Body of pancreas (tissue), 4 donors: Measurements from ENCODE around the gene ERCC6. TPM values are rescaled to one million over a fixed set of nuclear protein-coding genes. Genes with fewer than 3 reads are reported as not detected.

Experiments
- ATAC-seq: fragments of 150-250 bp; one replicate; pipeline ENCODE4 v1.9.1; 2016
- DNase-seq, 4 donors: peaks; one replicate each; pipeline ENCODE4 v3.0.0-alpha.2; 2019
- H3K27ac ChIP-seq, 4 donors: fragments of 200-600 bp; sonication (generic); 1 replicate in 3 of 4; 2 replicates in 1 of 4; pipeline versions ENCODE4 v1.5.1 to v1.6.1; 2016 to 2019; ENCODE audit warnings: mild to moderate bottlenecking in 1 of 4, mixed read lengths in 1 of 4, moderate library complexity in 1 of 4
- H3K27me3 ChIP-seq, 2 donors: fragments of 200-600 bp; sonication (generic); one replicate each; pipeline ENCODE4 v1.6.0; 2016; ENCODE audit warnings: mild to moderate bottlenecking in 1 of 2
- H3K36me3 ChIP-seq, 2 donors: fragments of 200-600 bp; sonication (generic); replicated peaks in 1 of 2; 2 replicates each; pipeline ENCODE4 v1.5.1; 2016; ENCODE audit warnings: low read depth in 2 of 2; ENCODE audit not compliant: insufficient read depth in 1 of 2
- H3K4me1 ChIP-seq: fragments of 200-600 bp; sonication (generic); one replicate; pipeline ENCODE4 v1.6.0; 2016
- H3K4me3 ChIP-seq, 2 donors: fragments of 200-600 bp; sonication (generic); 1 replicate in 1 of 2; 2 replicates in 1 of 2; pipeline ENCODE4 v1.5.1; 2016 to 2019
- H3K9me3 ChIP-seq, 3 donors: fragments of 200-600 bp; sonication (generic); 1 replicate in 2 of 3; 2 replicates in 1 of 3; pipeline ENCODE4 v1.5.1; 2016
- CTCF ChIP-seq, 7 experiments: fragments of 450-650 bp in 4 of 7; fragments of 200-600 bp in 3 of 7; sonication (generic) in 3 of 7; IDR thresholded peaks; one replicate each; pipeline ENCODE4 v1.5.1; 2016 to 2019; ENCODE audit warnings: antibody characterized with exemption in 7 of 7
- POLR2A ChIP-seq, 3 donors: fragments of 450-650 bp; IDR thresholded peaks; one replicate each; pipeline ENCODE4 v1.6.1; 2016; ENCODE audit warnings: antibody characterized with exemption in 3 of 3, mild to moderate bottlenecking in 2 of 3
- WGBS, 2 donors: methylation state at CpG; one replicate each; pipeline ENCODE4 v1.1.5; 2017; 5-methylcytosine and 5-hydroxymethylcytosine counted together
- intact Hi-C: fragments of 100-400 bp; cut with DNase I; formaldehyde crosslinking; loops from one replicate; pipeline ENCODE4 v1.15.1; 2023
- total RNA-seq, 2 donors: library from RNA; depleted of rRNA; stranded (reverse); fragments of >200 nt; gene quantifications; one replicate each; pipeline ENCODE4 v1.1.0, GENCODE V29; 2016

ERCC6 gene
- total RNA-seq, 2 donors from 2014 or later, result 15.6 to 16.8 TPM

GRCh38 chr10:49534670-49535381 is 4.1 kb downstream of the ERCC6 start:
- H3K36me3 ChIP-seq, result peaks cover 0 to 2% of the 10 kb centered on the region in 2 donors
- intact Hi-C loops, result no loop called here

DNA sequence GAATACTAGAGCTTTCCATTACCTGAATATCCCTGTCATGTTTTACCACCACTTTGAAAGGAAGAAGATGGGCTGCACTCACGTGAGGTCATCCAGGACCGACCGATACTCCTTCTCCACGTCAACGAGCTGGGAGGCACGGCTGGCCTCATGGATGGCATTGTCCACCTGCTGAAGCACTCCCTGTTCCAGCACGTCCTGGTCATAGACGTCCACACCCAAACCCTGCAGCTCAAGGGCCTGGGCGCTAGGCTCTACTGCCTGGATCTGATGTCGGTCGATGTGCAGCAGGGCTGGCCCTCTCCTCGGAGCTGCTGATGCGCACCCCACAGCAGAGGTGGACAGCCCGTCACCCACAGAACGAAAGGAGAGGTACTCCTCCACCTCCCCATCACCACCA is 6.5 kb downstream of the ERCC6 start:
- intact Hi-C loops, result no loop called here
- Histone ChIP-seq H3K4me1 (peaks cover 6% of the 10 kb centered on the region), H3K9me3 (no peaks in the 10 kb centered on the region), H3K27me3 (no peaks in the 10 kb centered on the region), H3K4me3 (no peak overlapping the region), H3K27ac (no peak overlapping the region), H3K36me3 (peaks cover 0 to 18% of the 10 kb centered on the region in 2 donors)
- no peak for TF ChIP-seq POLR2A (IDR thresholded peaks at IDR 0.05)
- TF ChIP-seq CTCF (IDR thresholded peaks at IDR 0.05), result no peak
- DNase-seq, result no peak
- WGBS, 2 donors, result 90% methylated on average over 9 to 14 of the region's 15 CpGs
- ATAC-seq, result no peak

More at GRCh38 chr10:49534670-49535381, 4.1 kb downstream of the ERCC6 start:
- ATAC-seq (no peak), DNase-seq (no peak)
- peaks cover 18% of the 10 kb centered on the region for H3K4me1 ChIP-seq
- H3K27ac ChIP-seq, result no peak overlapping the region
- no peaks in the 10 kb centered on the region for H3K27me3 ChIP-seq
- no peaks in the 10 kb centered on the region for H3K9me3 ChIP-seq
- TF ChIP-seq CTCF (IDR thresholded peaks at IDR 0.05) (no peak), POLR2A (IDR thresholded peaks at IDR 0.05) (no peak)
- WGBS, 2 donors, result 71 to 72% methylated on average over 9 of the region's 9 CpGs
- no peak overlapping the region for H3K4me3 ChIP-seq

DNA sequence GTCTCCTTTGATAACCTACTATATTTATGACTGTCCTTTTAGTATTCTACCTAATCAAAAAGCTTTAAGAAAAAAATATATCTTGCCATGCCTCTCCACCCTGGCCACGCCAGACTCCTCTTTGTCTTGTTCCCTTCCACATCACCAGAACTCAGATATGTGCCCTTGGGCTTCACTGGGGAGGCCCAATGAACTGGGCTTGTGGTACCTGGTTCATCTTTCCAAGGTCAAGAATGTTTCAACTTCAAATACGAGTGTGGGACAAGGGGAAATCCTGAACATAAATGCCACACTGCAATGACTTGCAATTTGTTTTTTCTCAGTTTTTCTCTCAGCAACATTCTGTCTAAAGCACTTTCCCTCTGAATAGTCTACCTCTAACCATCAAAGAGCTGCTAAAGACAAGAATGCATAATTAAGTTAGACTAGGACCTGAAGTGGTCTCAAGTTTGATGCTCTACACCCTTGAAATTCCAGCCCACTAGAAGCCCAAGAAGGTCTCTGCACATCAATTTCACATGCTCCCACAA is 9.9 kb downstream of the ERCC6 start:
- DNase-seq (no peak), ATAC-seq (no peak)
- Histone ChIP-seq H3K4me3 (no peak overlapping the region), H3K27ac (no peak overlapping the region), H3K4me1 (no peaks in the 10 kb centered on the region), H3K27me3 (no peaks in the 10 kb centered on the region), H3K9me3 (no peaks in the 10 kb centered on the region), H3K36me3 (peaks cover 0 to 25% of the 10 kb centered on the region in 2 donors)
- intact Hi-C loops, result no loop called here
- 55 to 58% methylated on average over 2 of the region's 2 CpGs for WGBS, 2 donors
- no peak for TF ChIP-seq POLR2A (IDR thresholded peaks at IDR 0.05)
- TF ChIP-seq CTCF (IDR thresholded peaks at IDR 0.05), result no peak

GRCh38 chr10:49527850-49528249 is 11.1 kb downstream of the ERCC6 start:
- Histone ChIP-seq H3K27ac (no peak overlapping the region), H3K4me1 (no peaks in the 10 kb centered on the region), H3K4me3 (no peak overlapping the region), H3K9me3 (no peaks in the 10 kb centered on the region), H3K27me3 (no peaks in the 10 kb centered on the region), H3K36me3 (peaks cover 0 to 29% of the 10 kb centered on the region in 2 donors)
- intact Hi-C loops, result no loop called here
- WGBS, 2 donors, result 89 to 95% methylated on average over 4 of the region's 4 CpGs
- TF ChIP-seq POLR2A (IDR thresholded peaks at IDR 0.05) (no peak), CTCF (IDR thresholded peaks at IDR 0.05) (no peak)
- ATAC-seq (no peak), DNase-seq (no peak)

GRCh38 chr10:49527061-49527460 is 11.9 kb downstream of the ERCC6 start:
- Histone ChIP-seq H3K4me3 (no peak overlapping the region), H3K9me3 (no peaks in the 10 kb centered on the region), H3K27me3 (no peaks in the 10 kb centered on the region), H3K27ac (no peak overlapping the region), H3K36me3 (peaks cover 0 to 28% of the 10 kb centered on the region in 2 donors), H3K4me1 (no peaks in the 10 kb centered on the region)
- 71 to 85% methylated on average over 2 of the region's 2 CpGs for WGBS, 2 donors
- TF ChIP-seq CTCF (IDR thresholded peaks at IDR 0.05) (no peak), POLR2A (IDR thresholded peaks at IDR 0.05) (no peak)
- intact Hi-C loops, result no loop called here
- ATAC-seq (no peak), DNase-seq (no peak)
